Testis (tissue), 2 donors: ENCODE data around the gene CAMK2N1.

Source experiments
- POLR2A ChIP-seq: fragments of 450-650 bp; IDR thresholded peaks from one replicate; pipeline ENCODE4 v1.6.1; 2017; ENCODE audit warnings: antibody characterized with exemption, mild to moderate bottlenecking, moderate library complexity
- TF ChIP-seq, protein P1 (sequence below), 3 experiments: fragments of 450-650 bp in 2 of 3; fragments of 200-600 bp in 1 of 3; sonication (generic) in 1 of 3; IDR thresholded peaks; one replicate each; pipeline ENCODE4 v1.5.1; 2016 to 2019; ENCODE audit warnings: antibody characterized with exemption in 3 of 3, mild to moderate bottlenecking in 2 of 3, moderate library complexity in 1 of 3

DNA sequence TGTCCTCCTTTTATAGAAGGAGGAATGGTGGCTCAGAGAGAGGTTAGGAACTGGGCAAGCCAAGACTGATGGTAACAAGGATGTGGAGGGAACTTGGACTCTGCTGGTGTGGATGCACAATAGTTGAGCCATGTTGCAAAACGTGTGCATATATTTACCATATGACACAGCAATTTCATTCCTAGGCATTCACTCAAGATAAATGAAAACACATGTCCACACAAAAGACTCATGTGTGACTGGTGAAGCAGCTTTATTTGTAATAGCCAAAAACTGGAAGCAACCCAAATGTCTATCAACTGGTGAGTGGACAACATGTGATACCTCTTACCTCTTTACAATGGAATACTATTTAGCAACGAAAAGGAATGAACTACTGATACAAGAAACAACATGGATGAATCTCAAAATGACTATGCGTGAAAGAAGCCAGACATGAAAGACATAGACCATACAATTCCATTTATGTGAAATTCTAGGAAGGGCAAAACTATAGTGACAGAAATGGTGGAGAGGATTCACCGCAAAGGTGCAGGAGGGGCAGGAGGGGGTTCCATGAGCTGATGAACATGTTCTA lies 36.2 kb downstream of the CAMK2N1 start:
- TF ChIP-seq POLR2A = no peak
- TF ChIP-seq, protein P1, sequence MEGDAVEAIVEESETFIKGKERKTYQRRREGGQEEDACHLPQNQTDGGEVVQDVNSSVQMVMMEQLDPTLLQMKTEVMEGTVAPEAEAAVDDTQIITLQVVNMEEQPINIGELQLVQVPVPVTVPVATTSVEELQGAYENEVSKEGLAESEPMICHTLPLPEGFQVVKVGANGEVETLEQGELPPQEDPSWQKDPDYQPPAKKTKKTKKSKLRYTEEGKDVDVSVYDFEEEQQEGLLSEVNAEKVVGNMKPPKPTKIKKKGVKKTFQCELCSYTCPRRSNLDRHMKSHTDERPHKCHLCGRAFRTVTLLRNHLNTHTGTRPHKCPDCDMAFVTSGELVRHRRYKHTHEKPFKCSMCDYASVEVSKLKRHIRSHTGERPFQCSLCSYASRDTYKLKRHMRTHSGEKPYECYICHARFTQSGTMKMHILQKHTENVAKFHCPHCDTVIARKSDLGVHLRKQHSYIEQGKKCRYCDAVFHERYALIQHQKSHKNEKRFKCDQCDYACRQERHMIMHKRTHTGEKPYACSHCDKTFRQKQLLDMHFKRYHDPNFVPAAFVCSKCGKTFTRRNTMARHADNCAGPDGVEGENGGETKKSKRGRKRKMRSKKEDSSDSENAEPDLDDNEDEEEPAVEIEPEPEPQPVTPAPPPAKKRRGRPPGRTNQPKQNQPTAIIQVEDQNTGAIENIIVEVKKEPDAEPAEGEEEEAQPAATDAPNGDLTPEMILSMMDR (IDR thresholded peaks at IDR 0.05) = no peak
